Mesothelial cell of epicardium (in vitro differentiated cells): ENCODE results near the gene RILPL1. TPM values are rescaled to one million over a fixed set of nuclear protein-coding genes. Genes with fewer than 3 reads are reported as not detected.
"Not testable (repeated sequence)": the region's sequence is repeated elsewhere in the genome, so short reads cannot be mapped to it uniquely, and the experiment has no call there.

ENCODE experiments used
- DNase-seq, 2 experiments: peaks; one replicate each; pipeline ENCODE4 v3.0.0; 2021; ENCODE audit warnings: low spot score in 2 of 2; ENCODE audit not compliant: unreplicated experiment in 2 of 2
- H3K27ac Mint-ChIP-seq: 2 replicates; pipeline ENCODE4 v1.8.0; 2021; ENCODE audit warnings: mixed read lengths
- H3K27me3 Mint-ChIP-seq: 2 replicates; pipeline ENCODE4 v1.8.0; 2021; ENCODE audit warnings: low read depth, mixed read lengths
- H3K36me3 Mint-ChIP-seq: 2 replicates; pipeline ENCODE4 v1.8.0; 2021; ENCODE audit warnings: mixed read lengths
- H3K4me1 Mint-ChIP-seq: 2 replicates; pipeline ENCODE4 v1.8.0; 2021; ENCODE audit warnings: mixed read lengths
- H3K4me3 Mint-ChIP-seq: 2 replicates; pipeline ENCODE4 v1.8.0; 2021; ENCODE audit warnings: mild to moderate bottlenecking, moderate library complexity, mixed read lengths
- H3K9me3 Mint-ChIP-seq: 2 replicates; pipeline ENCODE4 v1.8.0; 2021; ENCODE audit warnings: mixed read lengths
- total RNA-seq: library from RNA; stranded (reverse); gene quantifications from 3 replicates; pipeline ENCODE4 v1.2.1, GENCODE V29; 2021
- TF ChIP-seq, protein P1 (sequence below): fragments of 200-600 bp; sonication (generic); IDR thresholded peaks from one replicate; pipeline ENCODE4 v1.5.0; 2021; ENCODE audit warnings: antibody characterized with exemption; ENCODE audit not compliant: unreplicated experiment

RILPL1 gene
- total RNA-seq, 1 donor from 2014 or later: 45.4 TPM

- H3K27me3 Mint-ChIP-seq: no peaks in the 10 kb centered on the region
- no peak overlapping the region for H3K27ac Mint-ChIP-seq
- DNase-seq: no peak
- H3K36me3 Mint-ChIP-seq: peaks cover 29% of the 10 kb centered on the region
- TF ChIP-seq, protein P1, sequence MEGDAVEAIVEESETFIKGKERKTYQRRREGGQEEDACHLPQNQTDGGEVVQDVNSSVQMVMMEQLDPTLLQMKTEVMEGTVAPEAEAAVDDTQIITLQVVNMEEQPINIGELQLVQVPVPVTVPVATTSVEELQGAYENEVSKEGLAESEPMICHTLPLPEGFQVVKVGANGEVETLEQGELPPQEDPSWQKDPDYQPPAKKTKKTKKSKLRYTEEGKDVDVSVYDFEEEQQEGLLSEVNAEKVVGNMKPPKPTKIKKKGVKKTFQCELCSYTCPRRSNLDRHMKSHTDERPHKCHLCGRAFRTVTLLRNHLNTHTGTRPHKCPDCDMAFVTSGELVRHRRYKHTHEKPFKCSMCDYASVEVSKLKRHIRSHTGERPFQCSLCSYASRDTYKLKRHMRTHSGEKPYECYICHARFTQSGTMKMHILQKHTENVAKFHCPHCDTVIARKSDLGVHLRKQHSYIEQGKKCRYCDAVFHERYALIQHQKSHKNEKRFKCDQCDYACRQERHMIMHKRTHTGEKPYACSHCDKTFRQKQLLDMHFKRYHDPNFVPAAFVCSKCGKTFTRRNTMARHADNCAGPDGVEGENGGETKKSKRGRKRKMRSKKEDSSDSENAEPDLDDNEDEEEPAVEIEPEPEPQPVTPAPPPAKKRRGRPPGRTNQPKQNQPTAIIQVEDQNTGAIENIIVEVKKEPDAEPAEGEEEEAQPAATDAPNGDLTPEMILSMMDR: no peak
- peaks cover 5% of the 10 kb centered on the region for H3K9me3 Mint-ChIP-seq
- H3K4me1 Mint-ChIP-seq: no peaks in the 10 kb centered on the region
- H3K4me3 Mint-ChIP-seq: no peak overlapping the region
Measured at GRCh38 chr12:123488539-123489230, 44.8 kb downstream of the RILPL1 start.

DNA sequence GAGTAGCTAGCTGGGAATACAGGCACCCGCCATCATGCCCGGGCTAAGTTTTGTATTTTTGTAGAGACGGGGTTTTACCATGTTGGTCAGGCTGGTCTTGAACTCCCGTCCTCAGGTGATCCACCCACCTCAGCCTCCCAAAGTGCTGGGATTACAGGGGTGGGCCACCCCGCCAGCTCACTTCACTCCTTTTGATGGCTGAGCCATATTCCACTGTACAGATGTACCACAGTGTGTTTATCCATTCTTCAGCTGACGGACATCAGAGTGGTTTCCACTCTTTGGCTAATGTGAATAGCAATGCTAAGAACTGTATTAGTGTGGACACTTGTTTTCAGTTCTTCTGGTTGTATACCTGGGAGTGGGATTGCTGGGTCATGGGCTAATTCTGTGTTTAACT lies 46.1 kb downstream of the RILPL1 start:
- peaks cover 30% of the 10 kb centered on the region for H3K36me3 Mint-ChIP-seq
- no peak overlapping the region for H3K27ac Mint-ChIP-seq
- no peaks in the 10 kb centered on the region for H3K4me1 Mint-ChIP-seq
- peaks cover 5% of the 10 kb centered on the region for H3K9me3 Mint-ChIP-seq
- no peak overlapping the region for H3K4me3 Mint-ChIP-seq
- TF ChIP-seq, protein P1: no peak
- no peaks in the 10 kb centered on the region for H3K27me3 Mint-ChIP-seq
- DNase-seq: no peak

DNA sequence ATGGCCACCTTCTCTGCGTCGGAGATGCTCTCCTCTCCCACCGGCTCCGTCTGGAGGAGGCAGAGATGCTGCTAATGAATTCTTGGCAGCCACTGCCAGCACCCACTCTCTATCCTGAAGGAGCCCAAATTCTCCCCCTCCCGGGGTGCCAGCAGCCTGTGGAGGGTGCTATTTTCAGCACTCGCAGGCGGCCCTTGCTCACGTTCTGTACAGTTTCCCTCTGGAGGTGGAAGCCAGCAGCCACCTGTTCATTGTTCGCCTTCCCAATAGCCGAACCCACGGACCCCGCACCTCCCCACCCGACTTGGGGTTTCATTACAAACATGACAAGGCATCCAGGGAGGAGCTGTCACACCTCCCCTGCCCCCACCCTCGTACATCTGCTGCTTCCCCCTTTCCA lies 47.8 kb downstream of the RILPL1 start:
- H3K9me3 Mint-ChIP-seq: peaks cover 5% of the 10 kb centered on the region
- H3K4me1 Mint-ChIP-seq: no peaks in the 10 kb centered on the region
- no peak for DNase-seq
- no peak overlapping the region for H3K27ac Mint-ChIP-seq
- H3K4me3 Mint-ChIP-seq: no peak overlapping the region
- TF ChIP-seq, protein P1: no peak
- H3K36me3 Mint-ChIP-seq: peaks cover 31% of the 10 kb centered on the region
- H3K27me3 Mint-ChIP-seq: no peaks in the 10 kb centered on the region

DNA sequence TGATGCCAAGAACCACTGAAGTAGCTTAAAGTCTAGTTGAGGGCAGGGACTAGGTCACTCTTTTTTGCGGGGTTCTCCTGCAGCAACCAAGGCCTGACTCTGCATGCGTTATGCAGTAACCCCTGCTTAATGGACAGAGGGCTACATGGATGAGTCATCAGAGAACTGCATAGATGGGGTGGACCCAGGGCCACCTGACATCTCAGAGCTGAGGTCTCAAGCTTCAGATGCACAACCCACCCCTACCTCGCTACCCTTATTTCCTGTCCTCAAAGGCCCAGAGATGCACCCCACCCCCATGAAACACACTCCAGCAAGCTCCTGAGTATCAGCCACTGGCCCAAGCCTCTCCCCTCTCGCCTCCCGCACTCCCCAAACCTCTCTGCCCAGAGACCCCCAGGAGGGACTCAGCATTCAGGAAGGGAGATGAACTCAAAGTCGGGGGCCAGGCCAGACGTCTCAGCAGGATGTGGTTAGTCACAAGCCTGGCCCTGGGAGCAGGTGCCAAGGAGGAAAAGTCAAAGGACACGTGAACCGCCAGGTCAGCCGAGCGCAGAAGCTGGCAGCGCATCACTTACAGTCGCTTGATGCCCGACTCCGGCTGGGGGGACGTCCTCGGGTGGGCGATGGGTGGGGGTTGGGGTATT lies 49.8 kb downstream of the RILPL1 start:
- Mint-ChIP-seq H3K27me3 (no peaks in the 10 kb centered on the region), H3K4me1 (no peaks in the 10 kb centered on the region), H3K9me3 (peaks cover 5% of the 10 kb centered on the region), H3K27ac (no peak overlapping the region), H3K4me3 (no peak overlapping the region), H3K36me3 (peaks cover 31% of the 10 kb centered on the region)
- TF ChIP-seq, protein P1: no peak
- no peak for DNase-seq

DNA sequence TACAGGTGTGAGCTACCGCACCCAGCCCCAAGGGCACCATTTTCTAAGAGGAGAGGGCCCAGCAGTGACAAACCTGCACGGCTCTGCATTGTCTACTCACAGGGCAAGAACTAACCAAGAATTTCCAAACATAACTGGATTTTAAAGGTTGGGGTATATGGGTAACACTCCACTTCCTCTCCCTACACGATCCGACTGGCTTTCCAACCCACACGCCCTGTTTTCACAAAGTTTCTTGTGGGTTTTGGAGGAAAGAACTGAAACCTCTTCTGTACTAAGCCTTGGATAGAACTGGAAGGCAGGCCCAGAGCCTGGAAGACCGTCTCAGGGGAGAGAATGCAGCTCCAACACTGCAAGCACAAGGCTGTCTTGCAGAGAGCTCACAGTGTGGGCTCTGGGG lies 50.6 kb downstream of the RILPL1 start:
- DNase-seq: no peak

GRCh38 chr12:123481251-123481650 lies 52.3 kb downstream of the RILPL1 start:
- H3K4me3 Mint-ChIP-seq, H3K27me3 Mint-ChIP-seq, H3K4me1 Mint-ChIP-seq, H3K27ac Mint-ChIP-seq, H3K9me3 Mint-ChIP-seq, DNase-seq: not testable (repeated sequence)
- peaks cover 28% of the 10 kb centered on the region for H3K36me3 Mint-ChIP-seq

More for the DNA sequence above, 50.6 kb downstream of the RILPL1 start:
- Mint-ChIP-seq H3K4me3 (no peak overlapping the region), H3K4me1 (no peaks in the 10 kb centered on the region), H3K9me3 (peaks cover 5% of the 10 kb centered on the region), H3K27ac (no peak overlapping the region), H3K36me3 (peaks cover 25% of the 10 kb centered on the region), H3K27me3 (no peaks in the 10 kb centered on the region)
- TF ChIP-seq, protein P1: no peak
